HEK293 (cell line): Measurements from ENCODE around the gene SLIT1.
A peak's percentile ranks its signal among the peaks of the same experiment; 100 is the strongest.

Source experiments
- CTCF ChIA-PET: fragments of 350-600 bp; formaldehyde crosslinking; extraction: SDS; loops from one replicate; lab custom pipeline; 2021; ENCODE audit warnings: antibody characterized with exemption; lab: Yijun Ruan, JAX
- POLR2A ChIA-PET: fragments of 300-600 bp; formaldehyde crosslinking; extraction: SDS; loops from one replicate; lab custom pipeline; 2020; ENCODE audit warnings: antibody characterized with exemption, inconsistent platforms; lab: Yijun Ruan, JAX
- H3K27ac ChIP-seq: fragments of 200-500 bp; sonication (Bioruptor generic); 2 replicates; pipeline ENCODE4 v1.5.1; 2014; ENCODE audit warnings: low read depth, low read length, control low read depth, inconsistent platforms; ENCODE audit errors: extremely low read depth
- H3K36me3 ChIP-seq, 2 experiments: fragments of 200-500 bp in 1 of 2; sonication (Bioruptor generic) in 1 of 2; 1 replicate in 1 of 2; 2 replicates in 1 of 2; pipeline ENCODE4 v1.5.1; 2014 to 2017; ENCODE audit warnings: inconsistent platforms in 2 of 2, low read length in 2 of 2; ENCODE audit not compliant: control insufficient read depth in 2 of 2, insufficient read depth in 1 of 2
- H3K4me1 ChIP-seq: fragments of 200-500 bp; sonication (Bioruptor generic); 2 replicates; pipeline ENCODE4 v1.5.1; 2014; ENCODE audit warnings: mild to moderate bottlenecking, low read length, inconsistent platforms; ENCODE audit not compliant: control insufficient read depth, insufficient read depth
- H3K4me3 ChIP-seq: 2 replicates; pipeline ENCODE4 v1.5.1; 2011; ENCODE audit warnings: low read depth, mild to moderate bottlenecking, control low read depth, low read length, moderate library complexity
- H3K9me3 ChIP-seq: fragments of 200-500 bp; sonication (Bioruptor generic); 2 replicates; pipeline ENCODE4 v1.5.1; 2014; ENCODE audit warnings: low read depth, low read length, inconsistent platforms; ENCODE audit not compliant: control insufficient read depth, insufficient read depth
- EGR2 ChIP-seq: fragments of 450-650 bp; formaldehyde crosslinking; IDR thresholded peaks from 2 replicates; pipeline ENCODE4 v1.5.1; 2016; ENCODE audit warnings: low read depth, missing biosample characterization, missing genetic modification characterization
- PATZ1 ChIP-seq: fragments of 450-650 bp; formaldehyde crosslinking; IDR thresholded peaks from 2 replicates; pipeline ENCODE4 v1.5.1; 2016; ENCODE audit warnings: missing biosample characterization, missing genetic modification characterization
- ZBTB17 ChIP-seq: fragments of 450-650 bp; formaldehyde crosslinking; IDR thresholded peaks from 2 replicates; pipeline ENCODE4 v1.5.1; 2016; ENCODE audit warnings: missing biosample characterization, missing genetic modification characterization
- ZEB2 ChIP-seq: fragments of 450-650 bp; formaldehyde crosslinking; IDR thresholded peaks from 2 replicates; pipeline ENCODE4 v1.5.1; 2016; ENCODE audit warnings: missing biosample characterization, missing genetic modification characterization
- ZFHX2 ChIP-seq: fragments of 450-650 bp; formaldehyde crosslinking; conservative IDR thresholded peaks from 2 replicates; pipeline ENCODE4 v1.5.1; 2016; ENCODE audit warnings: missing biosample characterization, missing genetic modification characterization
- ZNF223 ChIP-seq: fragments of 450-650 bp; formaldehyde crosslinking; IDR thresholded peaks from 2 replicates; pipeline ENCODE4 v1.5.1; 2016; ENCODE audit warnings: missing biosample characterization, missing genetic modification characterization
- ZNF518A ChIP-seq: fragments of 450-650 bp; formaldehyde crosslinking; conservative IDR thresholded peaks from 2 replicates; pipeline ENCODE4 v1.5.1; 2016; ENCODE audit warnings: low read depth, missing biosample characterization, missing genetic modification characterization
- ZNF561 ChIP-seq: fragments of 450-650 bp; IDR thresholded peaks from 2 replicates; pipeline ENCODE4 v1.5.1; 2018; ENCODE audit warnings: missing biosample characterization, missing genetic modification characterization, borderline replicate concordance
- ZNF571 ChIP-seq: fragments of 450-650 bp; formaldehyde crosslinking; IDR thresholded peaks from 2 replicates; pipeline ENCODE4 v1.5.0; 2017; ENCODE audit warnings: missing biosample characterization, missing genetic modification characterization
- ZNF654 ChIP-seq: fragments of 450-650 bp; formaldehyde crosslinking; IDR thresholded peaks from 2 replicates; pipeline ENCODE4 v1.5.1; 2016; ENCODE audit warnings: low read depth, missing biosample characterization, missing genetic modification characterization
- ZNF660 ChIP-seq: fragments of 450-650 bp; IDR thresholded peaks from 2 replicates; pipeline ENCODE4 v1.5.1; 2018; ENCODE audit warnings: missing biosample characterization, mild to moderate bottlenecking, missing genetic modification characterization
- TF ChIP-seq, protein P1 (sequence below): fragments of 450-650 bp; formaldehyde crosslinking; conservative IDR thresholded peaks from 2 replicates; pipeline ENCODE4 v1.5.1; 2016; ENCODE audit warnings: low read depth, missing biosample characterization, missing genetic modification characterization
- TF ChIP-seq, protein P2 (sequence below): fragments of 450-650 bp; IDR thresholded peaks from 2 replicates; pipeline ENCODE4 v1.5.1; 2018; ENCODE audit warnings: missing biosample characterization, missing genetic modification characterization
- TF ChIP-seq, protein P3 (sequence below): fragments of 450-650 bp; formaldehyde crosslinking; IDR thresholded peaks from 2 replicates; pipeline ENCODE4 v1.5.1; 2016; ENCODE audit warnings: missing biosample characterization, missing genetic modification characterization

SLIT1 gene

DNA sequence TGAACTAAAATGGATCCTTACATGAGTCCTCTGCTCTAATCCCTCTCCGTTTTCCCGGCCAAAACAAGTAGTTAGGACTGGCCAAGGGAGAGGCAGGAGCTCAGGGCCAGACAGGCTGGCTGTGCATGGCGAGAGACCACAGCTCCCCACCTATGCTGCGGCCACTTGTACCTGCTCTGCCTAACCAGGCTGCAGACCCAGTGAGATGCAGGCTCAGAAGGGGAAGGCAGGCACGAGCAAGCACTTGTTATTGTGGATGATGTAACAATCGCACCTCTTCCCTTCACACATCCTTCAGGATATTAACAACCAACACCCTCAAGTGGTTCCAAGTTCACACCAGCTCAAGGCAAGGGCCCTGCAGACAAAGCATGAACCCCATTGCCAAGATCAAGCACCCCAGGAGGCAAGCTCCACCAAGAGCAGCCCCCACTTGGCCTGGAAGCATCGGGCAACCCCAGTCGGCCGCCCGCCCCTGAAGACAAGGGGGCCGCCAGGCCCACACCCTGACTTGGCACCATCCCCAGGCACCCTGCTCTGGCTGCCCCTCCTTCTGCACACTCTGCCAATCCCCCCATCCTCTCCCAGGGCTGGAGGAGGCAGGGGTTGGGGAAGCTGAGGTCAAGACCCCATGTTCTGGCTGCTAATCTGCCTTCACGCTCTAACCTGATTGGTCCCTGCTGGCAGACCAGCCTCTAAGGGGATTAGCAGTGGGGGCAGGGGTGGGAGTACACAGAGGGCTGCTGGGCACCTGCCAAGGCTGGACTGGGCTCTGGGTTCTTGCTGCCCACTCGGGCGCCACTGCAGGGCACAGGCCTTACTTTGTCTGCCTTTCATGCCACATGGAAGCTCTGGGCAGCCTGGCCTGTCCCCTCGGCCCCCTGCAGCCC is 111.3 kb downstream of the SLIT1 start:
- POLR2A ChIA-PET = no interaction called here
- Histone ChIP-seq H3K9me3 (no peaks in the 10 kb centered on the region), H3K27ac (no peak overlapping the region)
- CTCF ChIA-PET = interaction anchor here (0.7 to 6.4 kb wide), 10 partner anchors 10 to 700 kb away, joined by 3 to 188 read pairs (median 26); no protein-coding TSS in a partner anchor
- peak; percentile 38; the same call in 1 of the 2 replicates for TF ChIP-seq EGR2
- TF ChIP-seq PATZ1 (tag by site-specific recombination) = 0 out of 2 replicates have a peak, but pooled peaks have one; percentile 13
- TF ChIP-seq ZFHX2 = peak; percentile 54
- TF ChIP-seq, protein P1, sequence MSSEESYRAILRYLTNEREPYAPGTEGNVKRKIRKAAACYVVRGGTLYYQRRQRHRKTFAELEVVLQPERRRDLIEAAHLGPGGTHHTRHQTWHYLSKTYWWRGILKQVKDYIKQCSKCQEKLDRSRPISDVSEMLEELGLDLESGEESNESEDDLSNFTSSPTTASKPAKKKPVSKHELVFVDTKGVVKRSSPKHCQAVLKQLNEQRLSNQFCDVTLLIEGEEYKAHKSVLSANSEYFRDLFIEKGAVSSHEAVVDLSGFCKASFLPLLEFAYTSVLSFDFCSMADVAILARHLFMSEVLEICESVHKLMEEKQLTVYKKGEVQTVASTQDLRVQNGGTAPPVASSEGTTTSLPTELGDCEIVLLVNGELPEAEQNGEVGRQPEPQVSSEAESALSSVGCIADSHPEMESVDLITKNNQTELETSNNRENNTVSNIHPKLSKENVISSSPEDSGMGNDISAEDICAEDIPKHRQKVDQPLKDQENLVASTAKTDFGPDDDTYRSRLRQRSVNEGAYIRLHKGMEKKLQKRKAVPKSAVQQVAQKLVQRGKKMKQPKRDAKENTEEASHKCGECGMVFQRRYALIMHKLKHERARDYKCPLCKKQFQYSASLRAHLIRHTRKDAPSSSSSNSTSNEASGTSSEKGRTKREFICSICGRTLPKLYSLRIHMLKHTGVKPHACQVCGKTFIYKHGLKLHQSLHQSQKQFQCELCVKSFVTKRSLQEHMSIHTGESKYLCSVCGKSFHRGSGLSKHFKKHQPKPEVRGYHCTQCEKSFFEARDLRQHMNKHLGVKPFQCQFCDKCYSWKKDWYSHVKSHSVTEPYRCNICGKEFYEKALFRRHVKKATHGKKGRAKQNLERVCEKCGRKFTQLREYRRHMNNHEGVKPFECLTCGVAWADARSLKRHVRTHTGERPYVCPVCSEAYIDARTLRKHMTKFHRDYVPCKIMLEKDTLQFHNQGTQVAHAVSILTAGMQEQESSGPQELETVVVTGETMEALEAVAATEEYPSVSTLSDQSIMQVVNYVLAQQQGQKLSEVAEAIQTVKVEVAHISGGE (tag by site-specific recombination) = no peak
- TF ChIP-seq, all 188 proteins: peak for 3
- H3K4me3 ChIP-seq = no peak overlapping the region
- H3K36me3 ChIP-seq = no peaks in the 10 kb centered on the region
- no peaks in the 10 kb centered on the region for H3K4me1 ChIP-seq

- TF ChIP-seq ZNF518A = no peak
- TF ChIP-seq ZNF561 (tag by site-specific recombination) = 0 out of 2 replicates have a peak, but pooled peaks have one; percentile 37
- TF ChIP-seq ZNF223 (tag by site-specific recombination) = 0 out of 2 replicates have a peak, but pooled peaks have one; percentile 15
- TF ChIP-seq ZBTB17 (tag by site-specific recombination) = no peak
- no peak for TF ChIP-seq ZNF571
- TF ChIP-seq ZEB2 (tag by site-specific recombination) = 0 out of 2 replicates have a peak, but pooled peaks have one; percentile 16
- TF ChIP-seq ZNF660 (tag by site-specific recombination) = peak; percentile 76; the same call in 1 of the 2 replicates
- TF ChIP-seq, protein P2, sequence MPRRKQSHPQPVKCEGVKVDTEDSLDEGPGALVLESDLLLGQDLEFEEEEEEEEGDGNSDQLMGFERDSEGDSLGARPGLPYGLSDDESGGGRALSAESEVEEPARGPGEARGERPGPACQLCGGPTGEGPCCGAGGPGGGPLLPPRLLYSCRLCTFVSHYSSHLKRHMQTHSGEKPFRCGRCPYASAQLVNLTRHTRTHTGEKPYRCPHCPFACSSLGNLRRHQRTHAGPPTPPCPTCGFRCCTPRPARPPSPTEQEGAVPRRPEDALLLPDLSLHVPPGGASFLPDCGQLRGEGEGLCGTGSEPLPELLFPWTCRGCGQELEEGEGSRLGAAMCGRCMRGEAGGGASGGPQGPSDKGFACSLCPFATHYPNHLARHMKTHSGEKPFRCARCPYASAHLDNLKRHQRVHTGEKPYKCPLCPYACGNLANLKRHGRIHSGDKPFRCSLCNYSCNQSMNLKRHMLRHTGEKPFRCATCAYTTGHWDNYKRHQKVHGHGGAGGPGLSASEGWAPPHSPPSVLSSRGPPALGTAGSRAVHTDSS = peak; percentile 86
- TF ChIP-seq, protein P3, sequence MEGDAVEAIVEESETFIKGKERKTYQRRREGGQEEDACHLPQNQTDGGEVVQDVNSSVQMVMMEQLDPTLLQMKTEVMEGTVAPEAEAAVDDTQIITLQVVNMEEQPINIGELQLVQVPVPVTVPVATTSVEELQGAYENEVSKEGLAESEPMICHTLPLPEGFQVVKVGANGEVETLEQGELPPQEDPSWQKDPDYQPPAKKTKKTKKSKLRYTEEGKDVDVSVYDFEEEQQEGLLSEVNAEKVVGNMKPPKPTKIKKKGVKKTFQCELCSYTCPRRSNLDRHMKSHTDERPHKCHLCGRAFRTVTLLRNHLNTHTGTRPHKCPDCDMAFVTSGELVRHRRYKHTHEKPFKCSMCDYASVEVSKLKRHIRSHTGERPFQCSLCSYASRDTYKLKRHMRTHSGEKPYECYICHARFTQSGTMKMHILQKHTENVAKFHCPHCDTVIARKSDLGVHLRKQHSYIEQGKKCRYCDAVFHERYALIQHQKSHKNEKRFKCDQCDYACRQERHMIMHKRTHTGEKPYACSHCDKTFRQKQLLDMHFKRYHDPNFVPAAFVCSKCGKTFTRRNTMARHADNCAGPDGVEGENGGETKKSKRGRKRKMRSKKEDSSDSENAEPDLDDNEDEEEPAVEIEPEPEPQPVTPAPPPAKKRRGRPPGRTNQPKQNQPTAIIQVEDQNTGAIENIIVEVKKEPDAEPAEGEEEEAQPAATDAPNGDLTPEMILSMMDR (tag by site-specific recombination) = peak; percentile 76
- TF ChIP-seq ZFHX2 = peak; percentile 30; the same call in 1 of the 2 replicates
- peak; percentile 94 for TF ChIP-seq ZNF654 (tag by site-specific recombination)
- Histone ChIP-seq H3K4me3 (no peak overlapping the region), H3K27ac (no peak overlapping the region), H3K4me1 (no peaks in the 10 kb centered on the region), H3K9me3 (no peaks in the 10 kb centered on the region), H3K36me3 (no peaks in the 10 kb centered on the region)
- POLR2A ChIA-PET = no interaction called here
- CTCF ChIA-PET = interaction anchor here (0.6 to 6.4 kb wide), 61 partner anchors 9 to 708 kb away, joined by 3 to 188 read pairs (median 5); partner anchors contain the start of genes ARHGAP19 and SLIT1
These were observed 112.7 kb downstream of the SLIT1 start for GRCh38 chr10:97072851-97073665.
